Skeletal muscle satellite cell (primary cell): ENCODE results near the gene INVS.
"Not testable (repeated sequence)": the region's sequence is repeated elsewhere in the genome, so short reads cannot be mapped to it uniquely, and the experiment has no call there.

Experiments
- H3K27me3 ChIP-seq: 2 replicates; pipeline ENCODE4 v1.7.0; 2013; ENCODE audit warnings: low read length; ENCODE audit not compliant: control insufficient read depth, insufficient read depth
- H3K36me3 ChIP-seq: 2 replicates; pipeline ENCODE4 v1.7.0; 2013; ENCODE audit warnings: mild to moderate bottlenecking, control low read depth, low read length; ENCODE audit not compliant: insufficient read depth
- H3K4me1 ChIP-seq: 2 replicates; pipeline ENCODE4 v1.7.0; 2013; ENCODE audit warnings: low read length; ENCODE audit not compliant: control insufficient read depth, insufficient read depth
- H3K4me2 ChIP-seq: 2 replicates; pipeline ENCODE4 v1.7.0; 2013; ENCODE audit warnings: mild to moderate bottlenecking, low read length
- H3K4me3 ChIP-seq: 2 replicates; pipeline ENCODE4 v1.7.0; 2013; ENCODE audit warnings: low read length
- H3K9ac ChIP-seq: 2 replicates; pipeline ENCODE4 v1.7.0; 2013; ENCODE audit warnings: mild to moderate bottlenecking, low read depth, low read length, moderate library complexity
- H3K9me3 ChIP-seq: replicated peaks from 2 replicates; pipeline ENCODE4 v1.7.0; 2013; ENCODE audit warnings: mild to moderate bottlenecking, control low read depth, low read length

Gene INVS

DNA sequence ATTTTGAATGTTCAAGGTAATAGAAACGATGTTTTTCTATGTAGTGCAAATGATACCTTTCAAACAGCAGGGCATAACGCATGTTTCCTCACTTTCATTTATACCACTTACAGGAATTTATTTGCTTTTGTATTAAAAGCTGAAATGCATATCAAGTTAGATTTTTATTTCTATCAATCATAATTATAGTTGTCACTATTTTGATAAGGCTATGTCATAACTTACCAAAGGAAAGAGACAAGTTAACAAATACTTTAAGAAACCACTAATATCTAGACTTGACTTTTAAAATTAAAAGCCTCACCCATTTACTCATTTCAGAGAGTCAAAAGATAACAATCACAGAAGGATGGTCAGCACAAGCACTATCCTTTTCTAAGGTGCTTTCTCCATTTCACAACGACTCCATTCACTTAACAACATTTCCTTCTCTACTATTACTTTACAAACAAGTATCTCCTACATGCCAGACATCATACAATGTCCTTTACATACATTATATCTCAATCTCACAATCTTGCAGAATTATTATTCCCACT, 12.9 kb upstream of the INVS start:
- Histone ChIP-seq H3K4me3 (no peak overlapping the region), H3K9ac (no peak overlapping the region), H3K36me3 (no peaks in the 10 kb centered on the region), H3K4me1 (peaks cover 30% of the 10 kb centered on the region), H3K9me3 (no peaks in the 10 kb centered on the region), H3K27me3 (peaks cover 29% of the 10 kb centered on the region), H3K4me2 (no peak overlapping the region)

DNA sequence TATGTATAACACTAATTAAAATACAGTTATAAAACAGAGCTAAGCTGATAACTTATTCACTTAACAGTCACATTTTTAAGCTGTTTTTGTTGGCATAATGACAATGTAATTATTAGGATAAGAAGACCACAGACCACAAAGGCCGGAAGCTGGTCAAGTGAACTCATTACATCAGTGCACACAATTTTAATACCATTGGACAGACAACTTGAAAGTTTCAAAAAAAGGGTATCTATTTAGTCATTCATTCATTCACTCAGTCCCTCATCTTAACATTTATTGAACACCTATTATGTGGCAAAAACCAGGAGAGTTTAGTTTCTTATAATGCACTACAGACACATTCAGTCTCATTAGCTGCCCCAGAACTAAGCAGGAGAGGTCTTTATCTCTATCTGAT, 11.8 kb upstream of the INVS start:
- H3K4me3 ChIP-seq: no peak overlapping the region
- H3K4me1 ChIP-seq: peaks cover 30% of the 10 kb centered on the region

DNA sequence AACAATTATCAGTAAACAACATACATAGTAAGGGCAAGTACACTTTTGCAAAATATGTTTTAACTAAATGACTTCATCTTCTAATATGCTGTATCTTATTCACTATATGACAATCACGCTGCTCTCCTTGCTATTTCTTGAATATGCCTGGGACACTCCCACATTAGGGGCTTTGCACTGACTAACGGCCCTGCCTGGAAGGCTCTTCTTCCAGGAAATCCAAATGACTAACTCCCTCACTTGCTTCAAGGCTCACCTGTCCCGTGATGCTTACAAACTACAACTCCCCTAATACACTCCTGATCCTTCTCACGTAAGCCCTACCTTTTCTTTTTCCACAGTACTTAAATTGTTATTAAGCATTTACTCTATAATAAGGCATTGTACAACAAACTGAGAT, 10.8 kb upstream of the INVS start:
- H3K4me2 ChIP-seq: no peak overlapping the region
- H3K4me3 ChIP-seq: no peak overlapping the region
- H3K9ac ChIP-seq: no peak overlapping the region
- peaks cover 22% of the 10 kb centered on the region for H3K4me1 ChIP-seq
- H3K27me3 ChIP-seq: peaks cover 24% of the 10 kb centered on the region
- H3K9me3 ChIP-seq: no peaks in the 10 kb centered on the region
- no peaks in the 10 kb centered on the region for H3K36me3 ChIP-seq

More for the DNA sequence above, 11.8 kb upstream of the INVS start:
- no peak overlapping the region for H3K4me2 ChIP-seq
- no peaks in the 10 kb centered on the region for H3K36me3 ChIP-seq
- no peak overlapping the region for H3K9ac ChIP-seq
- no peaks in the 10 kb centered on the region for H3K9me3 ChIP-seq
- peaks cover 24% of the 10 kb centered on the region for H3K27me3 ChIP-seq

DNA sequence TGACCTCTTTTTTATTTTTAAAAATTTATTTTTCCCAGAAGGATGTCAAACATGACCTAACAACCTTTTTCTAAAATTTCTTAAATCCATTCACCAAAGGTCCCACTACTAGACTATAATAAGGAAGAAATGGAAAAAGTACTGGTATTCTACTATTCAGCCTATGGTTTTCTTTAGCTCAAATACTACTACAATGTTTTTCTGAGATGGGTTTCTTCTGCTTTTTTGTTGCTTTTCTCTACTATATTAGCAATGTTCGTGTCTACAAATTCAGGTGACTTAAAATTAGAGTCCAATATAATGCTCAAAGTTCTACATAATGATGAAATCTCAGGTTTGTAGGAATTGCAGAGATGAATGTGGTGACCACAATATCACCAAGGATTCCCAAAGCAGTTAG, 8.2 kb upstream of the INVS start:
- H3K27me3 ChIP-seq: peaks cover 1% of the 10 kb centered on the region
- H3K4me1 ChIP-seq: peaks cover 13% of the 10 kb centered on the region
- no peak overlapping the region for H3K4me3 ChIP-seq
- no peaks in the 10 kb centered on the region for H3K36me3 ChIP-seq
- H3K9me3 ChIP-seq: no peaks in the 10 kb centered on the region
- no peak overlapping the region for H3K9ac ChIP-seq
- H3K4me2 ChIP-seq: no peak overlapping the region

DNA sequence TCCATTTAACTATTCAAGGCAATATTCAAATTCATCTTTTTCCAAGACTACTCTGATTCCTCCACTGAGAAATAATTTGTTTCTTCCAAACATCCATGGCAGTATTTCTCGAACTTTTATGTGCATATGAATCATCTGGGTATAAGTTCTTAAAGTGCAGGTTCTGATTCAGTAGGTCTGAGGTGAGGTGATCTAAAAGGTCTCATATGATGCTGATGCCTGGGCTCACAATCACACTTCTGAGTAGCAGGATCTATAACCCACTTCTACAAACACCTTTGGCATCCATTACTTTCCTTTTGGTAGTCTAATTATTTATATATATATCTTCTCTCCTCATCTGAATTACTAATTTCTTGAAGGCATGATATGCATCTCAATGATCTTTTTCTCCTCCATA, 7.4 kb upstream of the INVS start:
- no peaks in the 10 kb centered on the region for H3K9me3 ChIP-seq
- no peak overlapping the region for H3K4me2 ChIP-seq
- no peak overlapping the region for H3K4me3 ChIP-seq
- no peaks in the 10 kb centered on the region for H3K36me3 ChIP-seq
- H3K27me3 ChIP-seq: no peaks in the 10 kb centered on the region
- H3K9ac ChIP-seq: no peak overlapping the region
- H3K4me1 ChIP-seq: peaks cover 13% of the 10 kb centered on the region

DNA sequence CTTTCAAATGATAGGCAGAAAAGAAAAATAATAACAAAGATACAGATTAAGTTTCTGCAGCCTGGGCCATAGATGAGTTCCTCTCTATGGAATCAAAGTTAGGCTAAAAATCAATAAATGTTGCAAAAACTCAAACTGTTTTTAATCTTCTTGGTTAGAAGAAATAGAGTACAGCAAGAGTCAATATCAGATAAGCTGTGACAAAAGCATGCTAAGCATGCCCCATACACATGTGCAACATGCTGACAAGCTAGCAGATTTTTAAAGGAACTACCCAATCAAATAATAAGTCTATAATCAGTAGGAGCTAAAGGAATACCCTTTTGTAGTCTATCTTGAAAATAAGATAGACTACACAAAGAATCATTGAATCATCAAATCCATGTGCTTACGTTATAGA, 7.0 kb upstream of the INVS start:
- Histone ChIP-seq H3K27me3 (no peaks in the 10 kb centered on the region), H3K9me3 (no peaks in the 10 kb centered on the region), H3K4me3 (no peak overlapping the region), H3K9ac (no peak overlapping the region), H3K36me3 (no peaks in the 10 kb centered on the region), H3K4me1 (peaks cover 12% of the 10 kb centered on the region), H3K4me2 (no peak overlapping the region)

DNA sequence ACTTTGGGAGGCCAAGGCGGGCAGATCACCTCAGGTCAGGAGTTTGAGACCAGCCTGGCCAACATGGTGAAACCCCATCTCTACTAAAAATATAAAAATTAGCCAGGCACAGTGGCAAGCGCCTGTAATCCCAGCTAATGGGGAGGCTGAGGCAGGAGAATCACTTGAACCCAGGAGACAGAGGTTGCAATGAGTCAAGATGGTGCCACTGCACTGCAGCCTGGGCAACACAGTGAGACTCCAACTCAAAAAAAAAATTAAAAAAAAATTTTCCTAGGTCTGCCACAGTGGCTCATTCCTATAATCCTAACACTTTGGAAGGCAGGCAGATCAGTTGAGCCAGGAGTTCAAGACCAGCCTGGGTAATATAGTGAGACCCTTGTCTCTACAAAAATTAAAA, 4.6 kb upstream of the INVS start:
- not testable (repeated sequence) for H3K9ac ChIP-seq, H3K9me3 ChIP-seq, H3K4me2 ChIP-seq, H3K36me3 ChIP-seq, H3K4me3 ChIP-seq, H3K27me3 ChIP-seq
- H3K4me1 ChIP-seq: peaks cover 17% of the 10 kb centered on the region

DNA sequence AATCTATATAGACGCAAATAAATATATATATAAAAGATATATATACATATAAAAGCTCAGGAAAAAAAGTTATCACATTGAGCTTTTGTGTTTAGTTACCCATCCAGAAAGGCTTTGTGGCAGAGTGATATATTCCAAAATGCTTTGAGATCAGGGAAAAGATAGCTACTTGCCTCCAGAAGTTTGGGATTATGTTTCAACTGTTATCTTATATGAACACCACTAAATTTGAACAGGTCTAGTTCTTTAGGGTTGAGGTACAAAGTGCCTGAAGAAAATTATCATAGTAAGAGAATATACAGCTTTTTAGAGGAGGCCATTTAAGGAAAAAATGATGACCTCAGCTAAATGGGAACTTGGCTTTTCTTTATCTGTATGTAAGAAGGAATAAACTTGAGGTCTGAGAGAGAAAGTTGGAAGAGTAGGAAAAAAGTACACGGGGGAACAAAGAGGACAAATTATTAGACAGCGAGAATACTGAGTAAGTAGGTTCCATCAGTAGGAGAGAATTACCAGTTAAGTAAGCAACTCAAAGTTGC, 2.6 kb upstream of the INVS start:
- H3K9me3 ChIP-seq: no peaks in the 10 kb centered on the region
- no peaks in the 10 kb centered on the region for H3K36me3 ChIP-seq
- H3K9ac ChIP-seq: no peak overlapping the region
- no peaks in the 10 kb centered on the region for H3K27me3 ChIP-seq
- peaks cover 11% of the 10 kb centered on the region for H3K4me1 ChIP-seq
- no peak overlapping the region for H3K4me3 ChIP-seq
- H3K4me2 ChIP-seq: no peak overlapping the region

DNA sequence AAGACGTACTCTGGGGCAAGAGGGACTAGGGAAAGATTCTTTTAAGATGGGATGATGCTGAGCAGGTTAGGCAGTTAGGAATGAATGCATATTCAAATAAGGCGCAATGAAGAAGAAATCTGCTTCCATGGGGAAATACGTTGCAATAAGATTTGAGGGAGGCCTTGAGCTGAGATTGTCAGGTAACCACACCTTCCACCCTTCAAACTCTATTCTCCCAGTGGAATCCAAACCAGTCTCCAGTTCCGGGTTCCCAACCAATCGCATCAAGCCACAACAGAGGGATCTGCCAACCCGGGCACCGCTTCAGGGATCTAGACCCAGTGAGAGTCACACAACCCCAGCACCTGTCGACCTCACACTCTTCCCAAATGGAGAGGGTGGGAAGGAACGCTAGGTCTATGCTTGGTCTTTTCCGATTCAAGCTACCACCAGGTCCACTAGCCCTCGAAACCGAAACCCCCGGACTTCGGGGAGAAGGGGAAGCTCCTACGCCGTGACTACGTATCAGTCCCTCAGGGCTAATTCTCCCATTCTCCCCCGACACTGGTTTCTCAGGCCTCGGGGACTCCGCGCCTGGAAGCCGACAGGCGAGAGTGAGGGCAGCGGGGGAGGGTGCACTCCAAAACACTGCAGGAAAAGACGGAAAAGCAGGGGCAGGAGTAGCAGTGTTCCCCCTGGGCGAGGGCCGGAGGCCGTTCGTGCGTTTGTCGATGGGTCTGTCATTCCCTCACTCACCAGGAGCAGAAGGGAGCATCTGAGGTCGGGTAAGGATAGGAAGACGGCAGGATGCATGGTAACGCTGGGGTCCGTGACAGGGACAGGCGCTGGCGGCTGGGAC, 777 bp upstream of the INVS start:
- H3K27me3 ChIP-seq: no peaks in the 10 kb centered on the region
- no peaks in the 10 kb centered on the region for H3K36me3 ChIP-seq
- H3K4me3 ChIP-seq: peak overlapping the region; percentile 93
- H3K9me3 ChIP-seq: no peaks in the 10 kb centered on the region
- H3K4me1 ChIP-seq: peaks cover 11% of the 10 kb centered on the region
- peak overlapping the region; percentile 84 for H3K9ac ChIP-seq
- peak overlapping the region; percentile 81 for H3K4me2 ChIP-seq

DNA sequence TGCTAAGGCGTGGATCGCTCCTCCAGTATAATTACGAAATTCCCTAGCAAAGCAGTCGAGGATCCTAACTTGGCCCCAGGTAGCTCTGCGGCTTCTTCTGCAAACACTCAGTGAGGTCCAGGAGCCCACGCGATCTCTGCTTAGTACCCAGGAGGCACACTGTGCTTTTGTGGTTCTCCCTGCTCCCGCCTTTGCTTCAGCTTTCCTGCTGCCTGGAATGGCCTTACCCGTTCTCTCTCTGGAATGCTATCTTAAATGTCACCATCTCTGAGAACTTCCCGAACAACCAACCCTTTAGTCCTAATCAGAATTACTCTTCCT, 639 bp downstream of the INVS start:
- Histone ChIP-seq H3K4me3 (peak overlapping the region; percentile 93), H3K36me3 (peaks cover 7% of the 10 kb centered on the region), H3K9ac (peak overlapping the region; percentile 84), H3K9me3 (no peaks in the 10 kb centered on the region), H3K4me2 (peak overlapping the region; percentile 92), H3K27me3 (no peaks in the 10 kb centered on the region), H3K4me1 (peaks cover 11% of the 10 kb centered on the region)

DNA sequence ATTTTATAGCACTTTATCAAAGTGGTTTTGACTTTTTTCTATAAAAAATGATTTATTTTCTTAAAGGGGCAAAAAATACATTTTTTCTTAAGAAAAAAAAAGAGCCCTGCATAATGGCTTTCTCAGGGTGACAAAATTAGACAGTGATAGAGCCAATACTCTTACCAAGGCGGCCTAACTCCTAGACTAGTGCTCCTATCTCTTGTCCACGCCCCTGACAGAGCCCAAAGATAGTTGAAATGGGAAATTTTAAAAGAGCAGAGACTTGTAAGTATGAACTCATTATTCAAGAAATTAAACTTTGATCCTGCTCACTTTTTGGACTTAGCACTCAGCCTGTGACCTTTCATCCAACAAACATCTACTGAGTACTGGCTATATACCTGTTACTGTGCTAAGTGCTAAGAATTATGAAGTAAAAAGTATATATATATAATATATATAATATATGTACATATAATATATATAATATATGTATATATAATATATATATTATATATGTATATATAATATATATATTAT, 1.2 kb downstream of the INVS start:
- Histone ChIP-seq H3K4me3 (peak overlapping the region; percentile 93), H3K4me2 (peak overlapping the region; percentile 92), H3K27me3 (no peaks in the 10 kb centered on the region), H3K4me1 (peaks cover 11% of the 10 kb centered on the region), H3K36me3 (peaks cover 9% of the 10 kb centered on the region), H3K9ac (peak overlapping the region; percentile 84), H3K9me3 (no peaks in the 10 kb centered on the region)

DNA sequence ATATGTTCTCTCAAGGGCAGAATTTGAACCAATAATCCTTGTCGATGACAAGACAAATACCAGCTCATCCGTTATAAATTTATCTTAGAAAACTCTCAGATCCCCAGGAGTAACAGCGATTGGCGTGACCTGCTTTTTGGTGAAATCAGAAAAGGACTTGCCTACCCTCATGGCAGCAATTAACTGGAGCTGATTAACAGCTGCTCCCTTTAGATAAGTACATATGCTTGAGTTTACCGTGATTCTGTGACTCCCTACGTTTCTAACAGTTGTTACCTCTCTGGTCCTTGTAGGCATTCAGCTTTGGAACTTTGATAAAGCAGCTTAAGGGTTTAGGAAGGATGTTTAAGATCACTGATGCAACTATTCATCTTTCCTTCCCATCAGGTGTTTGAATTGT, 2.6 kb downstream of the INVS start:
- Histone ChIP-seq H3K9me3 (no peaks in the 10 kb centered on the region), H3K4me1 (peaks cover 11% of the 10 kb centered on the region), H3K4me3 (no peak overlapping the region), H3K4me2 (no peak overlapping the region), H3K9ac (no peak overlapping the region), H3K36me3 (peaks cover 22% of the 10 kb centered on the region), H3K27me3 (no peaks in the 10 kb centered on the region)
